GM19467 (cell line): Measurements from ENCODE around the gene GABBR2.
"Not testable (repeated sequence)": the region's sequence is repeated elsewhere in the genome, so short reads cannot be mapped to it uniquely, and the experiment has no call there.

Experiments used
- ATAC-seq: cut with Tn5 transposase; IDR thresholded peaks from one replicate; pipeline ENCODE4 v1.9.1; 2021; ENCODE audit warnings: mild to moderate bottlenecking, moderate library complexity; ENCODE audit not compliant: unreplicated experiment

GABBR2 gene

DNA sequence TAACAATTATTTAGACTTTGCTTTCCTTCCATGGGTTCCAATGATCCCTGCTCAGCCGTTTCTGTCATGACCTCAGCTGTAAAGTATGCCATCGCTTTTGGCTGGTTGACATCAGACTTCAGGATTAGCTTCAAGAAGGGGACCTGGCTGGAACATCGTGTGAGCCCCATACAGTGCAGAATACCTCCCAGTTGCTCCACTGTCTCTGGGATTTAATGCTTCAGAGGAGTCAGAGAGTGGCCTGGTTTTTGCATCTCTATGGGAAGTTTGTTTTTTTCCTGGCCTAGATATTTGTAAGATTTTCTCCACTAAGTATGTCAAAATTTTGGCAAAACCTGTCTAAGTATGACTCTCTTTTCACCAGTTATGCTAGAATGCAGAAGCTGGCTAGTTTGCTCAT lies 216.9 kb downstream of the GABBR2 start:
- ATAC-seq = no peak

DNA sequence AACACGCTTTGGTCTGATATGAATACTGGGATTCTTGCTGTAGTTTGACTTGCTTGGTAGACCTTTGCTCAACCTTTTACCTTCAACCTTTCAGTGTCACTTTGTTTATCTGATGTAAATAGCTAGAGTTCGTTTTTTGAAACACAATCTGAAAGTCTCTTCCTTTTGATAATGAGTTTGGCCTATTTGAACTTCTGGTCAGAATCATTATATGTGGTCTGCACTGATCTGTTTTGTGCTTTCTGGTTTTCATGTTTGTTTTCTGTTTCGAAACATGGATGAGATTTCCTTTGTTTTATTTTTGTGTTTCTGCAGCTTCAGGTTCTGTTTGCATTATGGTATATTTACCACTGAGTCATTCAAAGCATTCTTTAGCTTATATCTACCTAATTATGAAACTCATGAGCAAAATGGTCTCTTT lies 217.5 kb downstream of the GABBR2 start:
- ATAC-seq = no peak

DNA sequence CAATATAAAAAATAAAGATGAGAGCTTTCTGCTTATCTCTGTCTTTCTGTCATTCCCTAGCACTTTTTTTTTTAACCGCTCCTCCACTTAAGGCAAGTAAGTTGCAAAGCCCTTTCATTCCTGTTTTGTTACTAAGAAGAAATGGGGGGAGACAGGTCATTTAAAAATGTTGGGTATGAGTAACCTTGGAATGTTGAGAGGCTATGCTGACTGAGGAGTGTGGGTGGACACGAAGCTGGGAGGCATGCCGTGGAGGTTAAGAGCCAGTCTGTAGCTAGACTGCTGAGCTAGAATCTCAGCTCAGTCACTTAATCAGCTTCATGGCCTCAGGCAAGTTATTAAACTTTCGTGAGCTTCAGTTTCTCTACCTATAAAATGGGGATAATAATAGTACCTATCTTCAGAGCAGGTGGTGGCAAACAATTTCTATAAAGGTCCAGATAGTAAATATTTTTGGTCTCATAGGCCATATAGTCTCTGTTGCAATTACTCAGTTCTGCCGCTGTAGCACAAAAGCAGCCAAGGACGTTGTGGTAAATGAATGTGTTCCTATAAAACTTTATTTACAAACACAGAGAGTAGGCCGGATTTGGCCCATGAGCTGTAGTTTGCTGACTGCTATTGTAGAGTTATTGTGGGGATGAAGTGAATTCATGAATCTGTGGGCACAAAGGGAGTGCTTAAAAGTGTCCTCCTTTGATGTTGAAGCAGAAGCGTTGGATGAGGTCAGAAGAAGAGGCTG lies 220.0 kb downstream of the GABBR2 start:
- no peak for ATAC-seq

DNA sequence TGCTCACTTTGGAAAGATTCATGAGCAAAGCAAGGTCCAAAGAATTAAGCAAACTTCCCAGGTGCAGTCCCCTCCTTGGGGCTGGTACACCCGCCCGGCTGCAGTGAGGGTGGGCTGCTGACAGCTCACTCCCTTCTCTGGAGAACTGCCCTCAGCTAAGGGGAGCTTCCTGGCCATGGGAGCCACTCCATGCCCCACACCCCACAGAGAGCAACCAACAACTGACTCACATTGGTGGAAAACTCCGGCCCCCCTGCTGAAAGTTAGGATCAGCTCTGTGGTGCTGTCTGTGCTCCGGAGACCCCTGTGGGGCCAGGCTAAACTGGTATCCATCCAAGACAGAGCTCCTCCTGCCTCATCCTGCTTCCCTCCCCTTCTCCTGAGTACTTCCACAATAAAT lies 223.0 kb downstream of the GABBR2 start:
- no peak for ATAC-seq

DNA sequence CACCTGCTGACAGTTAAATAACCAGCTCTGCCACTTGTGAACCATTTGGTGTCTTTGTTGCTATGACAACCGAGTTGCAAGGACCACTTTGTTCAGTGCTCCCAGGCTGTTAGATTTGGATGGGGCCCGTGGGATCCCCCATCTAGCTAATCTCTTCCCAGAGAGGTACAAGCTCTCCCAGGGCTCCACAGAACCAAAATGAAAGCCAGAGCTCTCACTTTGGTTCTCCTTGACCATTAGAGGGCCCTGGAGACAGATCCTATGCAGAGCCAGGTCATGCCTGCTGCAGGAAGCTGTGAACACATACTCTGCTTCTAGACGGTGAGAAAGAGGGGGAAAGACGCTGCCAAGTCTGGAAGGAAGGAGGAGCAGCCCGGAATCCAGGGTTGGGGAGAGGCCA lies 224.6 kb downstream of the GABBR2 start:
- ATAC-seq = no peak

DNA sequence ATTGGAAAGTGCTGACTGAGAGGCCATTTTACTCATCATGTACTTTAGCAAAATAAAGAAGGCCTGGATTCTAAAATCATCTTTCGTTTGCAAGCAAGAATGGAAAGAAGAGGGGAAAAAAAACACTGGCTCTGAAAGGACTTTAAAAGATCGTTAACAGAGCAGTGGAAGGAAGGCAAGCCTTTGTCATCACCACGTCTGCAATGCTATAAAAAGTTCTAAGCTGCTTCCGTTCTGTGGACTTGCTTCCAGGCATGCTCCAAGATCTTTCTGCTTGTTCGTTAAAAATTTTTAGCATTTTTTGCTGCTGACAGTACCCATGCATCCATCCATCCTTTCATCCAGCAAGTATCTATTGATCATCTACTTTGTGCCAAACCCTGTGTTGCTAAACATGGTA lies 226.5 kb downstream of the GABBR2 start:
- no peak for ATAC-seq

DNA sequence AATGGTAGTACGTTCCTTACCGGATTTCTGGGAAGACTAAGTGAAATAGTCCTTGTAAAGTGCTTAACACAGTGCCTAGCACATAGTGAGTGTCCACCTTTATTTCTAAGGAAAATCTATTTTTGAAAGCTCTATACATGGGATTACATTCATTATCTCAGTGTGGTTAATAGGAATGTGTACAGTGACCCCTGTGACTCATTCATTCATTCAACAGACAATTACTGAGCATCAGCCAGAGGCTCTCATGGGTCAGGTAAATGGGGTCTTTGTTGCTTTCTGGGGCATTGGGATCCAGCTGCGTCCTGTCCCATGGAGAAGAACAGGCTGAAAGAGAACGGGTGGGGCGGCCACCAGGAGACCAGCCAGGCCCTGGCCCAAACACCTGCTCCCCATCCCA lies 227.1 kb downstream of the GABBR2 start:
- ATAC-seq = no peak

DNA sequence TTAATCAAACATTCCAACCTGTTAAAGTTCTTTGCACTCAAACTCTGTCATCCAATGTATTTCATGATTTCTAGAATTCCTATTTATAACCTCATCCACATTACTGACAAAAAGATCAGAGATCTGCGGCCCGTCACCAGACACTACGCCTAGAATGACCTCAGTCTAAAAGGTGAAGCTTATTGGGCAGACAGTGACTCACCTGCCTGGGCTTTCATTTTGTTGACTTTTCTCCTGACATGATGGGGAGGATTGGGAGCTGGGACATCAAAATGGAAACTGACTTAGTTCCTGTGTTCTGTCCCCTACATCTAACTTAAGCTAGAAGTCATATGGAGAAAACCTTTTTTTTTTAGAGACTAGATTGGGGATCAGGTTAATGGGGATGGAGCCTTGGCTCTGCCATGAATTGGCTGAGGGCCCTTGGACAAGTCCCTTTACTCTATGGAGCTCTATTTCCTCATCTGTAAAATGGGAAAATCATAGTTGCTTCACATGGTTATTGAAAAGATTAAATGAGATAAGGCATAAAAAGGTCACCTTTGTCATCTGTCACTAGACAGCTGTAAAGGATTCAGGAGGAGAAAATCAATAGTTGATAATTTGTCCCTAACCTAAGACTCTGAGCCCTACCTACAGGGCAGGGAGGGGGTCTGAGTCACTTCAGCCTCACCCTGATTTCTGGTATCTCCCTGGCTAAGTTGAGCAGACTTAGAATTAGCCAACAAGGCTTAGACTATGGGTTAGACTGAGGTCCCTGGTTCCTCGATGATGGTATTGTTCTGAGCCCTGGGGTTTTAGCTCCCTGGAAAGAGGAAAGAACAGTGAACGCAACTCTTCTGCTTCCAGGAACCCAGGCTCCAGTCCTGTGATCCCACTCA lies 228.5 kb downstream of the GABBR2 start:
- no peak for ATAC-seq

DNA sequence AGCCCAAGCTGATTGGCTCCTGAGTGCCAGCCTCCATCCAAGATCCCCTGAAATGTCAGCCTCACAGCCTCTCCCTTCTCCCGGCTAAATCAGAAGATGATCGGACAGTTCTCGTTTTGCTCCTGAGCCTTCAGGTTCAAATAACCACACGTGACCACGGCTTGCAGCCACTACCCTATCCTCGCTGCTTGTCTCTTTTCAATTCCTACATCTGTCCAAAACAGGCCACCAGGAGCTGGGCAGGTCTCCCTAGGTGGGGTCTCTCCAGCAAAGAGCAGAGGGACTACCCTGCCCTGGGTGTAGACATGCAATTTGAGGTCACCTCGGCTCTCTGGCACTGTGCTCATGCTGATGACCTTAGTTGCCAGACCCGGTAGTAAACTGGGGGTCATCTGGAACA lies 229.3 kb downstream of the GABBR2 start:
- no peak for ATAC-seq

DNA sequence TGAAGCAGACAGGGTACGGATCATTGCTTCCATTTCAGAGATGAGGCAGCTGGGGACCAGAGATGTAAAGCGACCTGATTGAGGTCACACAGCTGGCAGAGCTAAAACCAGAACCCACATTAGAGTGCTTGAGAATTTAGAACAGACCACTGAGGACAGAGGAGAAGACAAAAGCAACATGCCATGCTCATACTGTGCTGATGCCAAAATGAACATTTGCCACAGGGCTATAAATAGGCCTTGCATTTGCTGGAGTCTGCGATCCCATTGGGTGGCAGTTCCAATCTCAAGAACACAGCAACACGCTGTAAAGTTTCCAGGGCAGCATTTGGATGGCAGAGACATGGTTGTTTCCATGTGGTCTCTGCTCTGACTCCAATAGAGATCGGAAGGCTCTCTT lies 230.9 kb downstream of the GABBR2 start:
- no peak for ATAC-seq

DNA sequence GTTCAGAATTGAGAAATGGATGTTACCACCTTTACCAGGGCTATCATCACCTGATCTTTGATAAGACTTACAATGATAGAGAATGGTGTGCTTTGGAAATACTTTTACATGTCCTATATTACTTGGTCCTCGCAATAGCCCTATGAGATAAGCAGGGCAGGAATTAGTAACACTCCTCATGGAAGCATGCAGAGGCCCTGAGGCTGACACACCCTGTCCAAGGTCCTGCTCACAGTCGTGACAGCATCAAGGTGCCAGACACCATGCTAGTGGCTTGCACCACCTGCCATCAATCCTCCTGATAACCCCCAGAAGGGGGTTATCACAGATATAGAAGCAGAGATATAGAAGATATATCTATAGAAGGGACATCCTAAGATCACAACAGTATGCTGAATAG lies 236.5 kb downstream of the GABBR2 start:
- no peak for ATAC-seq

DNA sequence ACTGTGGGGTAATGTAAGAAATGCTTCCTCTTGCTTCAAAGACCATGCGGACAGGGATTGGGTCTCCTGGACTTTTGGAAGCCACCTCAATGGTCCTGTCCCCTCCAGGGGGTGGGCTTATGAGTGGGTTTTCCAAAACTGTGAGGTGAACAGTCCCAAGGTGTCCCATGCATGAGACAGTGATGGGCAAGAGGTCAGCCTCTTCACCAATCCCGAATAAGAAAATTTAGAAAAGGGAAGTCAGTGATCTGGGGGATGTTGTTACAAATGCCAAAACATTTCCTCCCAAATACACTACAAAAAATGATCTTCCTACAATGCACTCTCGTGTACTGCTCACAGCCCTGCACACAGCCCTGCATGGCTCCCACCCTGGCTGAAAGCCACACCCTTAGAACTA lies 237.6 kb downstream of the GABBR2 start:
- no peak for ATAC-seq

DNA sequence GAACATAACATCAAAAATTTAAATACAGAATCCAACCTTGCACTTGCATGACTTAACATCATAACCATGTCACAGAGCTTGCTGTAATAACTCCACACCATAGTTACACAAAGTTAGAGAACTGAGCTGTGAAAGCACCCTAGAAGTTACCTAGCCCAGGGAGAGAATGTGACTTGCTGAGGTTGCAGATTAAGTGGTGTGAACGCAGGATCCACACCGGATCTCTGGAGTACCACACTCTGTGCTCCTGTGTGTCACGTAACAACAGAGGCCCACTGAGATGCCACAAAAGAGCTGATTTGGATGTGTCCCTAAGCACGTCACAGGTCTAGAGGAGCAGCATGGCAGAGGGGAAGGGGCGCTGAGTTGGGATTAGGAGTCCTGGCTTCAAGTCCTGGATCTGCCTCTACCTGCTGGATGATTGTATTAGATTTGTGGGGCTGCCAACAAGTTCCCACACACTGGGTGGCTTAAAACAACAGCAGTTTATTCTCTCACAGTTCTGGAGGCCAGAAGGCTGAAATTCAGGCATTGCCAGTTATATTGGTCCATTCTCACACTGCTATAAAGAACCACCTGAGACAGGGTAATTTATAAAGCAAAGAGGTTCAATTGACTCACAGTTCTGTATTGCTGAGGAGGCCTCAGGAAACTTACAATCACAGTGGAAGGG lies 240.0 kb downstream of the GABBR2 start:
- no peak for ATAC-seq

DNA sequence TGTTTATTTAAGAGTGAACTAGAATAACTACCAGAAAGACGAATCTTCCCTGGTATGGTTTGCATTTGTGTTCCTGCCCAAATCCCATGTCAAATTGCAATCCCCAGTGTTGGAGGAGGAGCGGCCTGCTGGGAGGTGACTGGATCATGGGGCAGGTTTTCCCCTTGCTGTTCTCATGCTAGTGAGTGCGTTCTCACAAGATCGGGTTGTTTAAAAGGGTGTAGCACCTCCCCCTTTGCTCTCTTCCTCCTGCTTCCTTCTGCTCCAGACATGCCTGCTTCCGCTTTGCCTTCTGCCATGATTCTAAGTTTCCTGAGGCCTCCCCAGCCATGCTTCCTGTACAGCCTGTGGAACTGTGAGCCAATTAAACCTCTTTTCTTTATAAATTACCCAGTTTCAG lies 242.9 kb downstream of the GABBR2 start:
- no peak for ATAC-seq

DNA sequence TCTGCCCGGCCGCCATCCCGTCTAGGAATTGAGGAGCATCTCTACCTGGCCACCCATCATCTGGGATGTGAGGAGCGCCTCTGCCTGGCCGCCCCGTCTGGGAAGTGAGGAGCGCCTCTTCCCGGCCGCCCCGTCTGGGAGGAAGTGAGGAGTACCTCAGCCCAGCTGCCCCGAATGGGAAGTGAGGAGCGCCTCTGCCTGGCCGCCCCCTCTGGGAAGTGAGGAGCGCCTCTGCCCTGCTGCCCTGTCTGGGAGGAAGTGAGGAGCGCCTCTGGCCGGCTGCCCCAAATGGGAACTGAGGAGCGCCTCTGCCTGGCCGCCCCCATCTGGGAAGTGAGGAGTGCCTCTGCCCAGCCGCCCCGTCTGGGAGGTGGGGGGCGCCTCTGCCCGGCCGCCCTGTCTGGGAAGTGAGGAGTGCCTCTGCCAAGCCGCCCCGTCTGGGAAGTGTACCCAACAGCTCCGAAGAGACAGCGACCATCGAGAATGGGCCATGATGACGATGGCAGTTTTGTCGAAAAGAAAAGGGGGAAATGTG lies 244.5 kb downstream of the GABBR2 start:
- not testable (repeated sequence) for ATAC-seq

DNA sequence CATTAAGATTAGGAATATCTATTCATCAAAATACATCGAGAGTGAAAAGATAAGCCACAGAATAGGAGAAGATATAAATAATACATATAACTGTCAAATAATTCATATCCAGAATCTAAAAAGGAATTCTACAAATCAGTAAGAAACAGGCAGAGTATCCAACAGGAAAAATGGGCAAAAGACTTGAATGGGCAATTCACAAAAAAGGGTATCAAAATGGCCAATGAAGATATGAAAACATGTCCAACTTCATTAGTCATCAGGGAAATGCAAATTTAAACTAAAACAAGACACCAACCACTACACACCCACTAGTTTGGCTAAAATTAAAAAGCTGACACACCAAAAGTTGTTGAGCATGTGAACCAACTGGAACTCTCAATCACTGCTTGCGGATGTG lies 246.4 kb downstream of the GABBR2 start:
- ATAC-seq = no peak

DNA sequence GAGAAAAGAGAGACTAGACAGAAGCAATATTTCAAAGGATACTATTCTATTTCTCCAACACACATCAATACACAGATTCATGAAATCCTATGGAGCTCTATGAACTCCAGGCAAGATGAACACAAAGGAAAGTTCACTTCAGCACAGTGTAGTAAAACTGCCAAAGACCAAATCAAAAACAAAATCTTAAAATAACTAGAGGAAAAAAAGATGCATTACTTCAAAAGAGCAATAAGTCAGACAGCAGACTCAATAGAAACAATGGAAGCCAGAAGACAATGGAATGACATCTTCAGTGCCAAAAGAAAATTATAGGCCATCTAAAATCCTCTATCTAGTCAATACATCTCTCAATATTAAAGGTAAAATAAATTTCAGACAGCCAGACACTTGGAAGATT lies 248.0 kb downstream of the GABBR2 start:
- no peak for ATAC-seq

DNA sequence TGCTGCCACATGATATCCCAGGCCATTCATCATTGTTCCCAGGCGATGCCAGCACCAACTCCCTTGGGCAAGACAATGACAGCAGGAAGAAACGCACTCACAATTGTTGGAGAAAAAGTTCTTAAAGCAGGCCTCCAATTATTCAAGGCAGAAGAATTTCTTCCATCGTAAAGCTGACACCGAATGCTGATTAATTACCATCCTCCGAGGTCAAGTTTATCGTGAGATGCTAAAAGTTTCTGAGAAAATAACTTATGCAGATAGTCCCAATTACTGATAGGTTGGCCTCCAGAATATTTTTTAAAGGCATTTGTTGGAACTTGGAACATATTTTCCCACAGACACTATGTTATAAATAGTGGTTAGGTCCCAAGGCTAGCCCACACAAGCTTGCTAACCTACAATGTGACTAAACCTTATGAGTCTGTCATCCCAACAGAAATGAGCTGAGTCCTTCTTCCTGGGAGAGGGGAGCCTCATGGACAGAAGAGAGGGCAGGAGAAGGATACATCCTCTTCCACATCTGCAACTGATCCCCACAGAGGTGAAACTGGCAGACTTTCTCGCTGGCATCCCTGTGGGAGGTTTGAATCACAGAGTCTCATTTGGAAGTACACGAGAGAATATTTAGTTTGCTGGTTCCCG lies 250.9 kb downstream of the GABBR2 start:
- no peak for ATAC-seq

DNA sequence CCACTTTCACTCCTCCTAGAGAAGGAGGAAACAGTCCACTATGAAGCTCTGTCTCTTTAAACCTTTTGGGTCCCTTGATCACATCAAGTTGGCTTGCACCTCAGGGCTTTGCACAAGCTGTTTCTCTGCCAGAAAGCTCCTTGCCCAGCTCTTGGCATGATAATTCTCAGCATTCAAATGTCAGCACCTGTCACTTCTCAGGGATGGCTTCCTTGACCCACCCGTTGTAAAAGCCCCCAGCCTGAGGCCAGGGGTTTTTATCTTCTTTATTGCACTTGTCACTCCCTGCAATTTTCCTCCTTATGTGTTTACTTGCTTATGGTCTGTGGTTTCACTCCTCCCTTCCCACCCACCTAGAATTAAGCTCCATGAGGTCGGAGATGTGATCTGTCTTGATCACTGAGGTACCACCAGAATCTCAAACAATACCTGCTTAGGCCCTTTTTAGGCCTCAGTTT lies 252.6 kb downstream of the GABBR2 start:
- no peak for ATAC-seq

DNA sequence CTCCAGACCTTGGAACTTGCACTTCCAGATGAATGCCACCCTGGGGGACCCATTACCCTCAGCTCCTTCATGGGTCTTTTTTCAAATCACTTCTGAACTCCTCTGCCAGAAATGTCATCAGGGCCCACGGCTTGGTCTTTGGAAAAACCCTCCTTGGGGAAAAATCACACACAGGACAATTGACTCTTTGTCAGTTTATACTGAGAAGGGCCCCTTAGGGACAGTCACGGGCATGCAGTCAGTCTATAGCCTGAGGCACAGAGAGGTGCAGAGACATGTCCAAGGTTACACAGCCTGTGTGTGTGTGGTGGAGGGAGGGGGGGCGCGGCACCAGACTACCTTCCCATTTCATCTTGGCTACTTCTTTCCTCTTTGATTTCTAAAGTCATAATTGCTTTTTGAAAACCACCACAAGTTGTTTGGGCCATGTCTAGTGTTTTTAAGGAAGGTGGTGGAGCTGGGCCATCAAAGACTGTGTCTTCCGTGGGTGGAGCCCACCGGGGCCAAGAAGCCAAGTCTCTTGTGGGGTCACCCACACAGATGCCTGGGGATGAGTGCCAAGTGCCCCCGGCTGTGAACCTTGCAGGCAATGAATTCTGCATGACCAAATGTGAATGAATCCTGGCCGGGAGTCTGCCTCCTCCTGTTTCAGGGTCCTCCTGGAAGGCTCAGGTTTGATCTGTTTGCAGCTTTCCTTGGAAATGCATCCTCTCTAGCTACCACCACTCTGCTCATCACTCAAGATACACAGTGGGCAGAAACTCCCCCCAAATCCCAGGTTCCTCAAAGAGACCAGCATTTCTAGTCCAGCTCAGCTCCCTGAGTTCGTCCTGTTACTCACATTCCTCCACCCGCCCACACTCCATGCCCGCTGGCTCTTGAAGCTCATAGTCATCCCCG lies 253.2 kb downstream of the GABBR2 start:
- ATAC-seq = no peak
